Measurements from ENCODE around the gene IFT52. TPM values are rescaled to one million over a fixed set of nuclear protein-coding genes. Genes with fewer than 3 reads are reported as not detected.
"Not testable (repeated sequence)": the region's sequence is repeated elsewhere in the genome, so short reads cannot be mapped to it uniquely, and the experiment has no call there.

The IFT52 gene
- total RNA-seq, 2 donors from 2014 or later = 21.3 to 25.4 TPM

GRCh38 chr20:43631598-43631997, 40.9 kb downstream of the IFT52 start:
- Histone ChIP-seq H3K4me3 (no peak overlapping the region), H3K36me3 (no peaks in the 10 kb centered on the region), H3K27me3 (replicated peaks; ENCODE audit: insufficient read depth) (no peaks in the 10 kb centered on the region), H3K9me3 (no peaks in the 10 kb centered on the region), H3K4me1 (replicated peaks) (no peaks in the 10 kb centered on the region), H3K27ac (no peak overlapping the region)
- intact Hi-C loops (cut with DNase I) = no loop called here
- no peak for TF ChIP-seq CTCF (IDR thresholded peaks at IDR 0.05)
- DNase-seq (ENCODE audit: low spot score) = no peak
- WGBS = 89% methylated on average over 8 of the region's 8 CpGs

- WGBS = 88% methylated on average over 2 of the region's 2 CpGs
- H3K27ac ChIP-seq = no peak overlapping the region
- no peaks in the 10 kb centered on the region for H3K4me1 ChIP-seq (replicated peaks)
- no peaks in the 10 kb centered on the region for H3K27me3 ChIP-seq (replicated peaks; ENCODE audit: insufficient read depth)
- no peak for TF ChIP-seq POLR2A (IDR thresholded peaks at IDR 0.05)
- TF ChIP-seq CTCF (IDR thresholded peaks at IDR 0.05) = no peak
- no peak for TF ChIP-seq POLR2AphosphoS5 (IDR thresholded peaks at IDR 0.05)
- H3K4me3 ChIP-seq = no peak overlapping the region
- H3K9me3 ChIP-seq = no peaks in the 10 kb centered on the region
- H3K36me3 ChIP-seq = no peaks in the 10 kb centered on the region
- intact Hi-C loops (cut with DNase I) = no loop called here
- DNase-seq (ENCODE audit: low spot score) = no peak
Observed at GRCh38 chr20:43636429-43636828, 45.7 kb downstream of the IFT52 start.

- Histone ChIP-seq H3K4me1 (replicated peaks) (no peaks in the 10 kb centered on the region), H3K9me3 (no peaks in the 10 kb centered on the region), H3K27me3 (replicated peaks; ENCODE audit: insufficient read depth) (no peaks in the 10 kb centered on the region), H3K36me3 (peaks cover 0 to 5% of the 10 kb centered on the region in 2 donors), H3K4me3 (no peak overlapping the region), H3K27ac (no peak overlapping the region)
- intact Hi-C loops (cut with DNase I) = no loop called here
- WGBS = 94% methylated on average over 4 of the region's 4 CpGs
- no peak for DNase-seq (ENCODE audit: low spot score)
- TF ChIP-seq POLR2AphosphoS5 (IDR thresholded peaks at IDR 0.05) = no peak
Observed at GRCh38 chr20:43642548-43642947, 51.8 kb downstream of the IFT52 start.

- no peak for DNase-seq (ENCODE audit: low spot score)
Observed at GRCh38 chr20:43650997-43651525, 60.3 kb downstream of the IFT52 start.

GRCh38 chr20:43651650-43652184, 61.0 kb downstream of the IFT52 start:
- H3K27me3 ChIP-seq (replicated peaks; ENCODE audit: insufficient read depth); H3K4me1 ChIP-seq (replicated peaks); H3K9me3 ChIP-seq; DNase-seq (ENCODE audit: low spot score); H3K27ac ChIP-seq; H3K4me3 ChIP-seq; intact Hi-C loops (cut with DNase I); H3K36me3 ChIP-seq: not testable (repeated sequence)
- 97% methylated on average over 10 of the region's 10 CpGs for WGBS

More at GRCh38 chr20:43650997-43651525, 60.3 kb downstream of the IFT52 start:
- Histone ChIP-seq H3K27me3 (replicated peaks; ENCODE audit: insufficient read depth) (no peaks in the 10 kb centered on the region), H3K27ac (no peak overlapping the region), H3K4me1 (replicated peaks) (no peaks in the 10 kb centered on the region), H3K9me3 (no peaks in the 10 kb centered on the region), H3K4me3 (no peak overlapping the region), H3K36me3 (peaks cover 0 to 5% of the 10 kb centered on the region in 2 donors)
- TF ChIP-seq CTCF (IDR thresholded peaks at IDR 0.05) (no peak), POLR2AphosphoS5 (IDR thresholded peaks at IDR 0.05) (no peak), POLR2A (IDR thresholded peaks at IDR 0.05) (no peak)
- 65% methylated on average over 3 of the region's 3 CpGs for WGBS
- intact Hi-C loops (cut with DNase I) = no loop called here

- no peaks in the 10 kb centered on the region for H3K27me3 ChIP-seq (replicated peaks; ENCODE audit: insufficient read depth)
- no peak overlapping the region for H3K4me3 ChIP-seq
- 86% methylated on average over 3 of the region's 3 CpGs for WGBS
- no peaks in the 10 kb centered on the region for H3K4me1 ChIP-seq (replicated peaks)
- H3K27ac ChIP-seq = no peak overlapping the region
- intact Hi-C loops (cut with DNase I) = no loop called here
- no peaks in the 10 kb centered on the region for H3K36me3 ChIP-seq
- no peak for TF ChIP-seq POLR2AphosphoS5 (IDR thresholded peaks at IDR 0.05)
- no peak for TF ChIP-seq CTCF (IDR thresholded peaks at IDR 0.05)
- no peak for TF ChIP-seq POLR2A (IDR thresholded peaks at IDR 0.05)
- DNase-seq (ENCODE audit: low spot score) = no peak
- no peaks in the 10 kb centered on the region for H3K9me3 ChIP-seq
Observed at GRCh38 chr20:43653966-43654365, 63.2 kb downstream of the IFT52 start.

- H3K27ac ChIP-seq; H3K27me3 ChIP-seq (replicated peaks; ENCODE audit: insufficient read depth); H3K4me3 ChIP-seq; DNase-seq (ENCODE audit: low spot score); H3K36me3 ChIP-seq; H3K4me1 ChIP-seq (replicated peaks); H3K9me3 ChIP-seq; intact Hi-C loops (cut with DNase I): not testable (repeated sequence)
- 90% methylated on average over 6 of the region's 6 CpGs for WGBS
Observed at GRCh38 chr20:43655176-43655575, 64.4 kb downstream of the IFT52 start.
